BE2C (cell line): ENCODE measurements around the gene RIPPLY3.
A peak's percentile ranks its signal among the peaks of the same experiment; 100 is the strongest.
"Not testable (repeated sequence)": the region's sequence is repeated elsewhere in the genome, so short reads cannot be mapped to it uniquely, and the experiment has no call there.

Source experiments
- DNase-seq: peaks from one replicate; pipeline ENCODE4 v3.0.0-alpha.2; 2020
- H3K27me3 ChIP-seq: fragments of 250-450 bp; sonication (Bioruptor Pico); 2 replicates; pipeline ENCODE4 v1.5.1; 2020; ENCODE audit warnings: mild to moderate bottlenecking
- H3K36me3 ChIP-seq: fragments of 250-450 bp; sonication (Bioruptor Pico); 2 replicates; pipeline ENCODE4 v1.5.1; 2020; ENCODE audit warnings: mild to moderate bottlenecking
- H3K4me1 ChIP-seq: fragments of 250-450 bp; sonication (Bioruptor Pico); 2 replicates; pipeline ENCODE4 v1.5.1; 2020
- H3K4me3 ChIP-seq: 2 replicates; pipeline ENCODE4 v1.5.1; 2011; ENCODE audit warnings: low read depth, low read length
- H3K9me3 ChIP-seq: fragments of 250-450 bp; sonication (Bioruptor Pico); 2 replicates; pipeline ENCODE4 v1.5.1; 2020
- TF ChIP-seq, protein P1 (sequence below): IDR thresholded peaks from 2 replicates; pipeline ENCODE4 v1.5.1; 2012; ENCODE audit warnings: mild to moderate bottlenecking, low read depth, low read length

The RIPPLY3 gene

GRCh38 chr21:36988536-36988935 lies 18.0 kb upstream of the RIPPLY3 start:
- H3K4me1 ChIP-seq, result 0 out of 2 replicates have a peak, but pooled peaks cover 2% of the 10 kb centered on the region
- H3K27me3 ChIP-seq, result no peaks in the 10 kb centered on the region
- no peaks in the 10 kb centered on the region for H3K36me3 ChIP-seq
- DNase-seq, result no peak
- no peak overlapping the region for H3K4me3 ChIP-seq
- H3K9me3 ChIP-seq, result no peaks in the 10 kb centered on the region
- TF ChIP-seq, protein P1, sequence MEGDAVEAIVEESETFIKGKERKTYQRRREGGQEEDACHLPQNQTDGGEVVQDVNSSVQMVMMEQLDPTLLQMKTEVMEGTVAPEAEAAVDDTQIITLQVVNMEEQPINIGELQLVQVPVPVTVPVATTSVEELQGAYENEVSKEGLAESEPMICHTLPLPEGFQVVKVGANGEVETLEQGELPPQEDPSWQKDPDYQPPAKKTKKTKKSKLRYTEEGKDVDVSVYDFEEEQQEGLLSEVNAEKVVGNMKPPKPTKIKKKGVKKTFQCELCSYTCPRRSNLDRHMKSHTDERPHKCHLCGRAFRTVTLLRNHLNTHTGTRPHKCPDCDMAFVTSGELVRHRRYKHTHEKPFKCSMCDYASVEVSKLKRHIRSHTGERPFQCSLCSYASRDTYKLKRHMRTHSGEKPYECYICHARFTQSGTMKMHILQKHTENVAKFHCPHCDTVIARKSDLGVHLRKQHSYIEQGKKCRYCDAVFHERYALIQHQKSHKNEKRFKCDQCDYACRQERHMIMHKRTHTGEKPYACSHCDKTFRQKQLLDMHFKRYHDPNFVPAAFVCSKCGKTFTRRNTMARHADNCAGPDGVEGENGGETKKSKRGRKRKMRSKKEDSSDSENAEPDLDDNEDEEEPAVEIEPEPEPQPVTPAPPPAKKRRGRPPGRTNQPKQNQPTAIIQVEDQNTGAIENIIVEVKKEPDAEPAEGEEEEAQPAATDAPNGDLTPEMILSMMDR, result no peak

GRCh38 chr21:36989199-36989698 lies 17.3 kb upstream of the RIPPLY3 start:
- H3K4me3 ChIP-seq, result peak overlapping the region; percentile 57
- H3K9me3 ChIP-seq, DNase-seq, H3K27me3 ChIP-seq, H3K36me3 ChIP-seq, H3K4me1 ChIP-seq: not testable (repeated sequence)

GRCh38 chr21:36989699-36990507 lies 16.6 kb upstream of the RIPPLY3 start:
- Histone ChIP-seq H3K9me3 (no peaks in the 10 kb centered on the region), H3K27me3 (no peaks in the 10 kb centered on the region), H3K4me1 (0 out of 2 replicates have a peak, but pooled peaks cover 2% of the 10 kb centered on the region), H3K4me3 (peak overlapping the region; percentile 57), H3K36me3 (no peaks in the 10 kb centered on the region)
- TF ChIP-seq, protein P1, result peak; percentile 32
- DNase-seq, result peak; percentile 95

DNA sequence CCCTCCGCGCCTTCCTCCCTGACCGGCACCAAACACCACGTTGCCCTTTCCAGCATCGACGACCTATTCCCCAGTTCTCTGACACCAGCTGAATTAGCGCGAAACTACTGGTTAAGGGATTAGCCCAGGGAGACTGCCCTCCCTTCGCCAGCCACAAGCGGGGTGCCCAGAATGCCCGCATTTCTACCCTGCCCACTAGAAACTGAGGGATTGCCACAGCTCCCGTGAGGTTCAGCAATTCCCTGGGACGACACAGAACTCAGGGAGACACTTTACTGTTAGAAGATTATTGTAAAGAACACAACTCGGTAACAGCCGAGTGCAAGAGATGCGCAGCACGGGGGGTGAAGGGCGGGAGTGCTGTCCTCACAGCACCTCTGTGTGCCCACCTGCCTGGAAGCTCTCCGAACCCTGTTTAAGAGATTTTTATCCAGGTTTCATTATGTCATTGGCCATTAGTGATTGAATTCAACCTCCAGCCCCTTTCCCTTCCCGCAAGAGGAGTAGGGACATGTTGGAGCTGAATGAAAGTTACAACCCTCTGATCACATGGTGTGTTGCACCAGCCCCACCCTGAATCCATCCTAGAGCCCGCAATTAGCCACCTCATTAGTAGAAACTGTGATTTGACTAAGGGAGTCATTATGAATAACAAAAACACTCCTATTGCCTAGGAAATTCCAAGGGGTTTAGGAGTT lies 15.8 kb upstream of the RIPPLY3 start:
- H3K4me3 ChIP-seq, result peak overlapping the region; percentile 57
- H3K9me3 ChIP-seq, result no peaks in the 10 kb centered on the region
- no peaks in the 10 kb centered on the region for H3K36me3 ChIP-seq
- H3K4me1 ChIP-seq, result 0 out of 2 replicates have a peak, but pooled peaks cover 2% of the 10 kb centered on the region
- TF ChIP-seq, protein P1, result no peak
- no peaks in the 10 kb centered on the region for H3K27me3 ChIP-seq
- no peak for DNase-seq

GRCh38 chr21:36992671-36993070 lies 13.8 kb upstream of the RIPPLY3 start:
- H3K9me3 ChIP-seq, result no peaks in the 10 kb centered on the region
- no peak for DNase-seq
- 0 out of 2 replicates have a peak, but pooled peaks cover 2% of the 10 kb centered on the region for H3K4me1 ChIP-seq
- H3K36me3 ChIP-seq, result no peaks in the 10 kb centered on the region
- H3K4me3 ChIP-seq, result no peak overlapping the region
- H3K27me3 ChIP-seq, result no peaks in the 10 kb centered on the region
- TF ChIP-seq, protein P1, result no peak

DNA sequence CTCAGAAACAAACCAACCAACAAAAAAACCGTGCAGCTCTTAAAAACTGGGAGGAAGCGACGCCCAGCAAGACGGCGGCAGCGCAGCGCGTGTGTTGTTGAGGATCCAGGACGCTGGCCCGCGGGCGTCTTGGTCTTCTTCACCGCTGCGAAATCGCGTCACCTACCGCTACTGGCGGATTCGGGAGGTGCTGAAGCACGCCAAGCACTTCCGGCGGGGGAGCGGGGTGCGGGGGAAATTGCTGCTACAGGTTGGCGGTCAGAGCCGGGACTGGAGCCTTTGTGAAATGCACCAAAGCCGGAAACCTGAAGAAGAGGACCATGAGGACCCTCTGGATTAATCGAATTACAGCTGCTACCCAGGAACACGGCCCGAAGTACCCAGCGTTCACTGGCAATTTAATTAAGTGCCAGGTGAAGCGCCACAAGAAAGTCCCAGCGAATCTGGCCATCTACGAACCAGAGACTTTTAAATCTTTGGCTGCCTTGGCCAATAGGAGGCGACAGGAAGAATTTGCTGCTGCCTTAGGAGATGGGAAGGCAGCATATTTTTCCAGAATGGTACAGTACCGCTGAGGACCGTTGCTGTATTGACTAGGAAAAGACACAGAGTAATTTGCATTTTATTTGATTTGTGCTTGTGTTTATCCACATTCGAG lies 11.9 kb upstream of the RIPPLY3 start:
- no peaks in the 10 kb centered on the region for H3K9me3 ChIP-seq

DNA sequence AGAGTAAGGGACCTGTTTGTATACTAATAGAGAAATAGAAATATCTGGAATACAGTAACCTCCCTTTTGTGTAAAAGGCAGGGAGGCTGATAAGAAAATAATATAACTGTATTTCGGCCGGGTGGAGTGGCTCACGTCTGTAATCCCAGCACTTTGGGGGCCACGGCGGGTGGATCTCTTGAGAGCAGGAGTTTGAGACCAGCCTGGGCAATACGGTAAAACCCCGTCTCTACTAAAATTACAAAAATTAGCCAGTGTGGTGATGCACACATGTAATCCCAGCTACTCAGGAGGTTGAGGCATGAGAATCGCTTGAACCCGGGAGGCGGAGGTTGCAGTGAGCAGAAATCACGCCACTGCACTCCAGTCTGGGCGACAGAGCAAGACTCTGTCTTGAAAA lies 11.2 kb upstream of the RIPPLY3 start:
- not testable (repeated sequence) for H3K27me3 ChIP-seq, DNase-seq, H3K4me3 ChIP-seq, H3K36me3 ChIP-seq, H3K4me1 ChIP-seq, H3K9me3 ChIP-seq

More for the DNA sequence above, 11.9 kb upstream of the RIPPLY3 start:
- Histone ChIP-seq H3K36me3 (no peaks in the 10 kb centered on the region), H3K4me3 (no peak overlapping the region), H3K27me3 (no peaks in the 10 kb centered on the region), H3K4me1 (0 out of 2 replicates have a peak, but pooled peaks cover 2% of the 10 kb centered on the region)
- DNase-seq, result no peak
- TF ChIP-seq, protein P1, result no peak
